Uterus (tissue), 4 donors: ENCODE results near the gene STAG1. TPM values are rescaled to one million over a fixed set of nuclear protein-coding genes. Genes with fewer than 3 reads are reported as not detected.

Source experiments
- DNase-seq, 2 donors: peaks; one replicate each; pipeline ENCODE4 v3.0.0-alpha.2; 2019 to 2020
- H3K27ac ChIP-seq, 2 donors: fragments of 200-600 bp; sonication (generic); 1 replicate in 1 of 2; 2 replicates in 1 of 2; pipeline ENCODE4 v1.5.1; 2016 to 2018
- H3K27me3 ChIP-seq, 2 donors: fragments of 200-600 bp; sonication (generic); one replicate each; pipeline ENCODE4 v1.5.1; 2018 to 2019; ENCODE audit warnings: control low read depth in 1 of 2
- H3K36me3 ChIP-seq, 2 donors: fragments of 200-600 bp; sonication (generic); one replicate each; pipeline ENCODE4 v1.5.1; 2019; ENCODE audit warnings: control low read depth in 1 of 2
- H3K4me1 ChIP-seq, 2 donors: fragments of 200-600 bp; sonication (generic); one replicate each; pipeline ENCODE4 v1.5.1; 2018 to 2019; ENCODE audit warnings: control low read depth in 1 of 2
- H3K4me3 ChIP-seq, 2 donors: fragments of 200-600 bp; sonication (generic); 1 replicate in 1 of 2; 2 replicates in 1 of 2; pipeline ENCODE4 v1.5.1; 2018 to 2019; ENCODE audit warnings: mild to moderate bottlenecking in 1 of 2
- H3K9me3 ChIP-seq, 2 donors: fragments of 200-600 bp; sonication (generic); one replicate each; pipeline ENCODE4 v1.5.1; 2019; ENCODE audit warnings: control low read depth in 1 of 2
- CTCF ChIP-seq, 4 experiments: fragments of 200-600 bp in 2 of 4; fragments of 450-650 bp in 2 of 4; sonication (generic) in 2 of 4; IDR thresholded peaks; one replicate each; pipeline ENCODE4 v1.5.1; 2016 to 2019; ENCODE audit warnings: antibody characterized with exemption in 4 of 4, mild to moderate bottlenecking in 2 of 4, moderate library complexity in 1 of 4
- POLR2A ChIP-seq, 2 donors: fragments of 450-650 bp; IDR thresholded peaks; one replicate each; pipeline ENCODE4 v1.6.1; 2016; ENCODE audit warnings: antibody characterized with exemption in 2 of 2, mild to moderate bottlenecking in 1 of 2, moderate library complexity in 1 of 2
- intact Hi-C: fragments of 100-400 bp; cut with DNase I; formaldehyde crosslinking; loops from one replicate; pipeline ENCODE4 v1.15.1; 2023; ENCODE audit warnings: low total_unique reads
- total RNA-seq, 4 donors: library from RNA; depleted of rRNA in 3 of 4; stranded (reverse); fragments of >200 nt in 3 of 4; gene quantifications; one replicate each; pipeline versions ENCODE4 v1.1.0 to v1.2.4, GENCODE V29; 2014 to 2023
- donor health status: DM: yes; HTN: yes; CAD: no.

The STAG1 gene
- total RNA-seq, 4 donors from 2014 or later, result 41.5 to 139 (median 86.0) TPM

DNA sequence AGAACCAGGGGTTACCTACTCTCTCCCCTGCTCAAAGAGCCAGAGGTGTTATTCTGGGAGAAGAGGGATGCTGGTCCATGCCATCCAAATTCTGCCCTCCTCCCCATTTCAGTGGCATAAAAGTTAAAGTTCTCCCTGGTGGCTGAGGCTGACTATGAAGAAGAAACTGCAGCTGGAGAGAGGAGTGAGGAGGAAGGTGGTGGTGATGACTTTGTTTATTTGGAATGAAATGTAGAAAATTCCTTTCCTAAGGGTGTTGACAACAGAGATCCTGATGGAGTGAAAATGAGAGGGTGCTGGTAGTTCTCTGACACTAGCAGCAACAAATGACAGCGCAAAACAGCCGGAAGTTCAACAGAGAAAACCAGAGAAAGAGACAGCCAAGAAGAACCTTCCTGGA lies 401.6 kb downstream of the STAG1 start:
- Histone ChIP-seq H3K27me3 (no peaks in the 10 kb centered on the region), H3K27ac (peak overlapping the region; percentile 31 to 62), H3K9me3 (no peaks in the 10 kb centered on the region), H3K4me1 (no peaks in the 10 kb centered on the region), H3K36me3 (no peaks in the 10 kb centered on the region), H3K4me3 (no peak overlapping the region)
- intact Hi-C loops, result no loop called here
- no peak for TF ChIP-seq POLR2A (IDR thresholded peaks at IDR 0.05)
- TF ChIP-seq CTCF (IDR thresholded peaks at IDR 0.05), result no peak
- DNase-seq, result no peak

DNA sequence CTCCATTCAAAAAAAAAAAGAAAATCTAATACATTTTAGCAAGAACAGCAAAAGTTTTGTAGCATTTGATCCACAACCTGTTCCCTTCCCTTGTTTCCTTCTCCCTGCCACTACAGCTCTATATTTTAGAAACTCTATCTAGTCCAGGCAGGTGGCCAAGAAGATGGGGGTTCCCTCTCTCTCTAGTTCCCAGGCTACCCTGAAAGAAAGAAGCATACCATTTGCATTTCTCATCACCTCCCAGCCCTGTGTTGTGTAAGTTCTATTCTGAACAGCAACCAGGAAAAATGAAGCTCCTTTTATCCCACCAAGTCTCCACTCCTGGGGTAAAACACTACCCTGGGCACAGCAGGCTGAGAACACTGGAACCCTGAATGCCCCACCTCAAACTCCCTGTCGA lies 402.0 kb downstream of the STAG1 start:
- Histone ChIP-seq H3K27ac (peak overlapping the region; percentile 31 to 62), H3K4me3 (no peak overlapping the region), H3K36me3 (no peaks in the 10 kb centered on the region), H3K9me3 (no peaks in the 10 kb centered on the region), H3K27me3 (no peaks in the 10 kb centered on the region), H3K4me1 (no peaks in the 10 kb centered on the region)
- DNase-seq, result peak; percentile 50 to 69
- no peak for TF ChIP-seq POLR2A (IDR thresholded peaks at IDR 0.05)
- TF ChIP-seq CTCF (IDR thresholded peaks at IDR 0.05), result no peak
- intact Hi-C loops, result no loop called here

GRCh38 chr3:136346486-136346885 lies 405.7 kb downstream of the STAG1 start:
- no peak overlapping the region for H3K27ac ChIP-seq
- H3K4me1 ChIP-seq, result no peaks in the 10 kb centered on the region
- no peak for TF ChIP-seq POLR2A (IDR thresholded peaks at IDR 0.05)
- no peak for TF ChIP-seq CTCF (IDR thresholded peaks at IDR 0.05)
- no peak overlapping the region for H3K4me3 ChIP-seq
- no peaks in the 10 kb centered on the region for H3K27me3 ChIP-seq
- intact Hi-C loops, result no loop called here
- DNase-seq, result no peak
- H3K9me3 ChIP-seq, result no peaks in the 10 kb centered on the region
- H3K36me3 ChIP-seq, result no peaks in the 10 kb centered on the region

DNA sequence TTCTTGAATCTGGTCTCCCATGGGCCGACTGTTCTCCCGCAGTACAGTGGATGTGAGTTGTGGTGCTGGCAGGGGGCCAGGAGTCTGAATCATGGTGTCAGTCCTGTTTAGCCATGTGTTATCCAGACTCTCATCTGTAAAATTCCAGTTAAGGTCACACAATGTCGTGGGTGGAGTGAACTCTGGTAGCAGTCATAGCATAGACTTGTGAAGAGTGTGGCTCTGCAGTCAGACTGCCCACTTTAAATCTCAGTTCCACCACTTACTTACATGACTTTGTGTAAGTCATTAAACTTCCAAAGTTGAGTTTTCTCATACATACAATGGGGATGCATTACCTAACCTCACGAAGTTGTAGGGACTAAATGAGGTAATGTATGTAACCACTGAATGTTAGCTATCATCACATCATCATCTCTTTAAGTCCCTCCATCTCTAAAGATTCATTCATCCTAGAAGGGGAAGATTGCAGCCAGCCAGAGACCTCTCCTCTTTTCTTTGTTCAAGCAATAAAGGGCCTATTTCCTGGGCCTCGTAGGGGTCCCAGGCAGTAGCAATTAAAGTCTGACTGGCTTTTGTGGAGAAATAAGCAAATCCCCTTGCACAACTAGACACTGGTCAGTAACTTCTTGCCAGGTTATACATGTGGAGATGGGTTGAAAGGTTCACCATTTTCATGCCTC lies 408.2 kb downstream of the STAG1 start:
- intact Hi-C loops, result no loop called here
- H3K4me1 ChIP-seq, result no peaks in the 10 kb centered on the region
- H3K27me3 ChIP-seq, result no peaks in the 10 kb centered on the region
- TF ChIP-seq CTCF (IDR thresholded peaks at IDR 0.05) (no peak), POLR2A (IDR thresholded peaks at IDR 0.05) (no peak)
- no peaks in the 10 kb centered on the region for H3K36me3 ChIP-seq
- peak overlapping the region in 1 of 2 donors; percentile 21 for H3K27ac ChIP-seq
- H3K9me3 ChIP-seq, result no peaks in the 10 kb centered on the region
- peak; percentile 70 to 78 for DNase-seq
- H3K4me3 ChIP-seq, result no peak overlapping the region

DNA sequence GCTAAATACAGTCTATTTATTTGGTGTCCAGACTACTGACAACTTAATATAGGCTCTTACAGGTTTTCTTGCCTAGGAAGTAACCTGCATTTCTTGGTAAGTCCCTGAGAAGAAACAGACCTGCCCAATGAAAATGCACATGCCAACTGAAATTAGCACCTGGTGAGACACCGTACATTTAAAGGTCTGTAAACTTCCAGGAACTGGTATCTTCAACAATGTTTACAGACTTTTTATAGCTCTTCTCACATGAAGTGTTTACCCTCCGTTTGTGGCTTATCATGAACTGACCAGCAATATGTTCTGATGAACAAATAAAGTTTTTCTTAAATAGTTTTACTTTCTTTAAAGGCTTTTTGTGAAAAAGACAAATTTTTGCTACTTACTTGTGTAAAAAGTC lies 408.7 kb downstream of the STAG1 start:
- intact Hi-C loops, result no loop called here
- DNase-seq, result no peak
- Histone ChIP-seq H3K27me3 (no peaks in the 10 kb centered on the region), H3K4me1 (no peaks in the 10 kb centered on the region), H3K9me3 (no peaks in the 10 kb centered on the region), H3K36me3 (peaks cover 0 to 3% of the 10 kb centered on the region in 2 donors), H3K4me3 (no peak overlapping the region), H3K27ac (no peak overlapping the region)
- TF ChIP-seq POLR2A (IDR thresholded peaks at IDR 0.05) (no peak), CTCF (IDR thresholded peaks at IDR 0.05) (no peak)
